Choroid plexus epithelial cell (primary cell): Measurements from ENCODE around the gene PPP1R26.
A peak's percentile ranks its signal among the peaks of the same experiment; 100 is the strongest.
"Not testable (repeated sequence)": the region's sequence is repeated elsewhere in the genome, so short reads cannot be mapped to it uniquely, and the experiment has no call there.

Source experiments
- DNase-seq: peaks from one replicate; pipeline ENCODE4 v3.0.0-alpha.2; 2010; ENCODE audit warnings: low read depth
- H3K4me3 ChIP-seq: 2 replicates; pipeline ENCODE4 v1.5.1; 2011; ENCODE audit warnings: low read depth, mild to moderate bottlenecking, control low read depth, low read length, moderate library complexity
- CTCF ChIP-seq: conservative IDR thresholded peaks from 2 replicates; pipeline ENCODE4 v1.5.1; 2011; ENCODE audit warnings: low read depth, mild to moderate bottlenecking, control low read depth, inconsistent platforms, low read length, moderate library complexity

PPP1R26 gene

GRCh38 chr9:135479469-135480052 lies at the start of gene PPP1R26:
TSS of gene PPP1R26 (plus strand) at chr9:135479782. CDS start at chr9:135484511, 4,729 bp downstream.
- no peak for DNase-seq
- H3K4me3 ChIP-seq: peak within 1 kb of the TSS; percentile 73
- TF ChIP-seq CTCF: no peak

GRCh38 chr9:135437259-135437658 lies 42.3 kb upstream of the PPP1R26 start:
- H3K4me3 ChIP-seq: no peak overlapping the region
- TF ChIP-seq CTCF: no peak
- DNase-seq: no peak

- DNase-seq, H3K4me3 ChIP-seq: not testable (repeated sequence)
Observed at GRCh38 chr9:135437696-135438095, 41.9 kb upstream of the PPP1R26 start.

GRCh38 chr9:135438581-135439232 lies 40.9 kb upstream of the PPP1R26 start:
- peak; percentile 27 for TF ChIP-seq CTCF
- H3K4me3 ChIP-seq, DNase-seq: not testable (repeated sequence)

- H3K4me3 ChIP-seq, DNase-seq: not testable (repeated sequence)
Observed at GRCh38 chr9:135439514-135439913, 40.1 kb upstream of the PPP1R26 start.

GRCh38 chr9:135439916-135440315 lies 39.7 kb upstream of the PPP1R26 start:
- no peak for TF ChIP-seq CTCF
- no peak overlapping the region for H3K4me3 ChIP-seq
- DNase-seq: no peak

GRCh38 chr9:135440620-135441019 lies 39.0 kb upstream of the PPP1R26 start:
- DNase-seq: no peak
- H3K4me3 ChIP-seq: no peak overlapping the region
- no peak for TF ChIP-seq CTCF

- DNase-seq: peak; percentile 59
- H3K4me3 ChIP-seq: not testable (repeated sequence)
Observed at GRCh38 chr9:135441105-135442071, 38.2 kb upstream of the PPP1R26 start.
